HG03103 (cell line): Measurements from ENCODE around the gene TUBB3.
"Not testable (repeated sequence)": the region's sequence is repeated elsewhere in the genome, so short reads cannot be mapped to it uniquely, and the experiment has no call there.

Experiments used
- ATAC-seq: cut with Tn5 transposase; IDR thresholded peaks from one replicate; pipeline ENCODE4 v1.9.1; 2021; ENCODE audit warnings: low read depth; ENCODE audit not compliant: unreplicated experiment

The TUBB3 gene

DNA sequence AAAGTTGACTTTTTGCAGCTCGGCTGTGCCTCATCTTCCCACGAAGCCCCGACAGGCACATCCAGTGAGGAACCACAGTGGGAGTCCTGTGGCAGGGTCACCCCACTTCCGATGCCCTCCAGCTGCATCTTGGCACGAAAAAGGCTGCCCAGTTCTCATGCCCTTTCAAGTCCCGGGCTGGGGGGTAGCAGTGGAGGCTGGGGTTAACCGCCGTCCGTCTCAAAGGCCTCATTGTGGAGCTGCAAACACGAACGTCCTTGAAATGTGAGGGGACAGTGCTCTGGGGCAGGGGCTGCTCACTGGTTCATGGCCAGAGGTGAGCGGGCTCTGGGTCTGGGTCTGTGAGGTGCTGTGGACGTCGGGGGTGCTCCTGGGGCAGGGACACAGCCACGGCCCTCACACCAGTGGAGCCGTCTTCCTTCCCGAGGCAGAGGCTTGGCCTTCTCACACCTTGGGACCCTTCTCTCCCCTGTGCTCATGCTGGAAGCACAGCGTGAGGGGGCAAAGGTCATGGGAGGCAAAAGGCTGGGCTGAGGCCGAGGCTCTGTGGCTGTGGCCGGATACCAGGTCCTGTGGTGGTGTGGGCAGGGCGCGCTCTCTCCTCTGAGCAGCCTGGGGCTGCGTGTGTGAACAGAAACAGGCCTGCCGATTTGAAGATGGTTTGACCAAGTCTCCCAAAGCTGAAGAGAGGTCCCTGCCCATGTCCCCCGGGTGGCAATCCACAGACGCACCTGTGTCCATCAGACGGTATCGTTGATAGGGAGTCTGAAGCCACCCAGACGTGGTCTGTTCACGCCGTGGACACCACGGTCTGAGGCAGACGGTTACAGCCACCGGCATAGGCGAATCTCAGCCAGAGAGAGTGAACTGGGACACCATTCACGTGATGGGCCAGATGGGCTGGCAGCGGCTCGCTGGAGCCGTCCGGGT lies 7.6 kb upstream of the TUBB3 start:
- no peak for ATAC-seq

DNA sequence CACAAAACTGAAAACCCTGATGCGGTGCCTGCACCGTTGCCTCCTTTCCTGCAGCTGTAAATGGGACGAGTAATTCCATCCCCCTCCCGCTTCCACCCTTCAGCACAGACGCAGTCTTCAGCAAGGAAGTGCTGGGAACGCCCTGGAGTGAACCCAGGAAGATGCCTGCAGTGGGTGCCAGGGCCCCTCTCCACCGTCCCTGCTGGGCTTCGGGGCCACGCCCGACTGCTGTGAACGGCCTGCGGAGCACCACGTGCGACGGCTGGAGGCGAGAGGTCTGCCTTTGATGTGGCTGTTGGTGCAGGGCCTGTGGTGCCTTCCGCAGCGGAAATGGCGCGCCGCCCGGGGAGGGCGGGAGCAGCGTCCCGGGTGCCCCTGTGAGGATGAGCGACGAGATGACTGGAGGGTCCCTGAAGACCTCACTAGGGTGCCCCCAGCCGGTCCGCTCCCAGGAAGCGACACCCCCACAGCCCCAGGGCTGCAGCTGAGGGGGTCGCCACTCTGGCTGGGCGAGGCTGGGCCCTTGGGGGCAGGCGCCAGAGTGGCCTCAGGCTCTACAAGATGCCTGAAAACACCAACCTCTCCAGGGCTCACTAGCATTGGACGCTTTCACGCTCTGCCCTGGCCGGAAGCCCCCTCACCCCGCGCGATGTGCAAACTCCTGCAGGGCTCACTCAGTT lies 5.2 kb upstream of the TUBB3 start:
- no peak for ATAC-seq

DNA sequence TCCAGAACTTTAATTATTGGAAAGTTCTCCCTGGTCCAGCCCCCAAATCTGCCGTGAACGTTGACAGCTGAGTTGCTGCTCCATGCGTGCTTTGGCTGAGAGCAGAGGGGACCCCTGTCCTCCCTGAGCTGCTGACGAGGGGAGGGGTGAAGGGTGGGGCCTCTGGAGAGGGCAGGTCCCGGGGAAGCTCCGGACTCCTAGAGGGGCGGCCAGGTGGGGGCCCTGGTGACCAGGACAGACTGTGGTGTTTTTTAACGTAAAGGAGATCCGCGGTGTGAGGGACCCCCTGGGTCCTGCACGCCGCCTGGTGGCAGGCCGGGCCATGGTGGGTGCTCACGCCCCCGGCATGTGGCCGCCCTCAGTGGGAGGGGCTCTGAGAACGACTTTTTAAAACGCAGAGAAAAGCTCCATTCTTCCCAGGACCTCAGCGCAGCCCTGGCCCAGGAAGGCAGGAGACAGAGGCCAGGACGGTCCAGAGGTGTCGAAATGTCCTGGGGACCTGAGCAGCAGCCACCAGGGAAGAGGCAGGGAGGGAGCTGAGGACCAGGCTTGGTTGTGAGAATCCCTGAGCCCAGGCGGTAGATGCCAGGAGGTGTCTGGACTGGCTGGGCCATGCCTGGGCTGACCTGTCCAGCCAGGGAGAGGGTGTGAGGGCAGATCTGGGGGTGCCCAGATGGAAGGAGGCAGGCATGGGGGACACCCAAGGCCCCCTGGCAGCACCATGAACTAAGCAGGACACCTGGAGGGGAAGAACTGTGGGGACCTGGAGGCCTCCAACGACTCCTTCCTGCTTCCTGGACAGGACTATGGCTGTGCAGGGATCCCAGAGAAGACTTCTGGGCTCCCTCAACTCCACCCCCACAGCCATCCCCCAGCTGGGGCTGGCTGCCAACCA lies 4.4 kb upstream of the TUBB3 start, which contains the start of gene MC1R:
MC1R (plus strand) TSS at position 410 of the 895 bp plus-strand sequence; CDS start at position 807, 397 bp downstream.
- no peak for ATAC-seq

DNA sequence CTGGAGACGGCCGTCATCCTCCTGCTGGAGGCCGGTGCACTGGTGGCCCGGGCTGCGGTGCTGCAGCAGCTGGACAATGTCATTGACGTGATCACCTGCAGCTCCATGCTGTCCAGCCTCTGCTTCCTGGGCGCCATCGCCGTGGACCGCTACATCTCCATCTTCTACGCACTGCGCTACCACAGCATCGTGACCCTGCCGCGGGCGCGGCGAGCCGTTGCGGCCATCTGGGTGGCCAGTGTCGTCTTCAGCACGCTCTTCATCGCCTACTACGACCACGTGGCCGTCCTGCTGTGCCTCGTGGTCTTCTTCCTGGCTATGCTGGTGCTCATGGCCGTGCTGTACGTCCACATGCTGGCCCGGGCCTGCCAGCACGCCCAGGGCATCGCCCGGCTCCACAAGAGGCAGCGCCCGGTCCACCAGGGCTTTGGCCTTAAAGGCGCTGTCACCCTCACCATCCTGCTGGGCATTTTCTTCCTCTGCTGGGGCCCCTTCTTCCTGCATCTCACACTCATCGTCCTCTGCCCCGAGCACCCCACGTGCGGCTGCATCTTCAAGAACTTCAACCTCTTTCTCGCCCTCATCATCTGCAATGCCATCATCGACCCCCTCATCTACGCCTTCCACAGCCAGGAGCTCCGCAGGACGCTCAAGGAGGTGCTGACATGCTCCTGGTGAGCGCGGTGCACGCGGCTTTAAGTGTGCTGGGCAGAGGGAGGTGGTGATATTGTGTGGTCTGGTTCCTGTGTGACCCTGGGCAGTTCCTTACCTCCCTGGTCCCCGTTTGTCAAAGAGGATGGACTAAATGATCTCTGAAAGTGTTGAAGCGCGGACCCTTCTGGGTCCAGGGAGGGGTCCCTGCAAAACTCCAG lies 3.4 kb upstream of the TUBB3 start:
- no peak for ATAC-seq

DNA sequence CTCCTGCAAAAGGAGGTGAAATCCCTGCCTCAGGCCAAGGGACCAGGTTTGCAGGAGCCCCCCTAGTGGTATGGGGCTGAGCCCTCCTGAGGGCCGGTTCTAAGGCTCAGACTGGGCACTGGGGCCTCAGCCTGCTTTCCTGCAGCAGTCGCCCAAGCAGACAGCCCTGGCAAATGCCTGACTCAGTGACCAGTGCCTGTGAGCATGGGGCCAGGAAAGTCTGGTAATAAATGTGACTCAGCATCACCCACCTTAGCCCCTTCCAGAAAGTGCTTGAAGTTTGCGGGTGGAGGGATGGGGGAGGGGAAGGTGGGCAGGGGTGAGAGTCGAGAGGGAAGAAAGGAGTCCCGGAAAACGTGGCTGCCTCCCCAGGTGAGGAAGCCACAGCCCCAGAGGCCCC lies 2.4 kb upstream of the TUBB3 start:
- no peak for ATAC-seq

DNA sequence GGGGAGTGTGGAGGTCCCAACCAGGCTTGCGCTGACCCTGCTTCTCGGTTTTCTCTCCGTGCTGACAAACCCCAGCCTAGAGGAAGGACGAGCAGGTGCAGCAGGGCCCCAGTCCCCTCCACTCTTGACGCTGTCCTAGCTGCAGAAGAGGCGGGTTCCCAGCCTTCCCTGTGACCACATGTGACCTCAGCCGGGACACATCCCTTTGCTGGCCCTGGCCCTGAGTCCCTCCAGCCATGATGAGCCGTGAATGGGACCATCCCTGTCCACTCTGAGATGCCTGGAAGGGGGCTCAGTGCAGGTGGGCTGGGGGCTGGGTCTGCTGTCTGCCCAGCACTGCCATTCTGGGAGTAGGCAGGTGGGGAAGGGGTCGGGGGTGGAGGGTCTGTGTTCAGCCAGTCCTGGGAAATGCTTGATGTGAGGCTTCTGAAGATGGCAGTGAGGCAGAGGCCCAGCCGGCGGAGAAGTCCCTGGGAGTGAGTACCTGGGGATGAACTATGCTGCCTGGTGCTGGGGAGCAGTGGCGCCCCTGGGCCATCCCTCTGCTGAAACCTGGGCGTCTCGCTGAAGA lies 1.9 kb upstream of the TUBB3 start:
- ATAC-seq = no peak

DNA sequence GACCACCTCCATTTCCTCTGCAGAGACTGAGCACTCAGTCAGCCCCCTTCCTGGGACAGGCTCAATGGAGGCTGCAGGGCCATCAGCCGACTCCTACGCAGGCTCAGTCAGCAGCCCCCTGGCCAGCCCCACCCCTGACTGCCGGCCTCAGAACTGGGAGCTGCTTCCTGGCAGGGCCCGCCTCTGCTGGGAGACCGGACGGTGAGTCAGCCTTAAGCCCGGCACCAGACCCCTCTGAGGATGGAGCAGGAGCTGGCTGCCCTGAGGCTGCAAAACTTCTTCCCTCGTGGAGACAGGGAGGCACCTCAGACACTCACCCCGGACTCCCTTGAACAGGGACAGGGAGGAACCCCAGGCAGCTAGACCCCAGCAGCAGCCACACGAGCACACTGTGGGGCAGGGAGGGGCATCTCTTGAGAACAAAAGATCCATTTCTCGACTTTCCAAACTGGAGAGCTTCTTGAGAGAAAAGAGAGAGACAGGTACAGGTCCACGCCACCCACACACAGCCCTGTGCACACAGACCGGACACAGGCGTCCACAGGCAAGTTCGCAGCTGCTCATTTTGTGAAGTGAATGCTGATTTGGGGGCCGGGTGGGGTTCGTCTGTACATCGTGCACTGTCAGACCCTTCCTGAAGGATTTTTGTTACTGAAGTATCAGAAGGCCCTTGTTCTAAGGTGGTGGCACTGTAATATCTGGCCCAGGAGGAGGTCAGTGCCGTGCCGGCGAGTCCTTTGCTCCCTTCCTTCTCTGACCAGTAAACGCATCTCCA lies 1.3 kb upstream of the TUBB3 start:
- no peak for ATAC-seq

DNA sequence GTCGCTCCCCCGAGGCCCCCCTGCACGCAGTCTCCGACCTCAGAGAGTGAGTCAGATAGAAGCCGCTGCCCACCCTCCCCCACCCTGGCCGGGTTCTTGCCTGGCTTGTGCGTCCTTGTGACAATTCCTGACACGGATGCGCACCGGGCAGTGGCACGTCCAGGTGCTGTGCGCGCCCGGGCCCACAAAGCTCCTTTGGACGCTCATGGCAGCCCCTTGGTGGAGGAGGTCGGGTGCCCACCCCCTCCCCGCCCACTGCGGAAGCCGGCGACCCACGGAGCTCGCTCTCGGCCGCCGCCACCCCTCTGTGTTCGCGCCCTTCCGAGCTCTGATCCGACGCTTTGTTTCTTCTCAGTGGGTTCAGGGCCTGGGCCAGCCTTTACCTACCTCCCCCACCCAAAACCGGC lies 662 bp upstream of the TUBB3 start:
- ATAC-seq = no peak

DNA sequence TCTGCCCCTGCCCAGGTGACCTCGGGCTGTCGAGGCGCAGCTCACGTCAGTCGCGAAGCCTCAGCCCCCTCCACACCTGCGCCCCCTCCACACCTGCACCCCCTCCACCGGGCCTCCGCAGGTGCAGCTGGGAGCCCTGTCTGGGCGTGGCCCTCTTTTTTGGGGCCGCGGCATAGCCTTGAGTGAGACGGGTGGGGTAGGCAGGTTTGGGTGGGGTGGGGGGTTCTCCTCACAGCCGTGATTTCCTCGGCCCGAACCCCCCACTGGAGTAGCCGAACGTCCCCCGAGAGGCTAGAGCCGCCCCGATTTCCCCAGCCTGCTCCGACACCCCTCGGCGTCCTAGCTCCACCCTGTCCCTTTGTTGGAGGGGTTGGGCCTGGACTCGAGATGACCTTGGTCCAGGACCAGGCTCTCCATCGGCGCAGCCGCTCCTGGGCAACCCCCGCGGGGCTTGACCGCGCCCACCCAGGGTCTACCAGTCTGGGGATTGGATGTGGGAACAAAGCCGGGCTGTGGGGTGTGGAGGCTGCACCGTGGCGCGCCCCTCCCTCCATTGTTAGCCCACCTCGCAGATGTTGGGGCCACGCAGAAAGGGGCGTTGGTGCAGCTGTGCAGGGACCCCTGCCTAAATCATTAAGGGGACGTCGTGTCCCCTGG lies 626 bp downstream of the TUBB3 start:
- no peak for ATAC-seq

DNA sequence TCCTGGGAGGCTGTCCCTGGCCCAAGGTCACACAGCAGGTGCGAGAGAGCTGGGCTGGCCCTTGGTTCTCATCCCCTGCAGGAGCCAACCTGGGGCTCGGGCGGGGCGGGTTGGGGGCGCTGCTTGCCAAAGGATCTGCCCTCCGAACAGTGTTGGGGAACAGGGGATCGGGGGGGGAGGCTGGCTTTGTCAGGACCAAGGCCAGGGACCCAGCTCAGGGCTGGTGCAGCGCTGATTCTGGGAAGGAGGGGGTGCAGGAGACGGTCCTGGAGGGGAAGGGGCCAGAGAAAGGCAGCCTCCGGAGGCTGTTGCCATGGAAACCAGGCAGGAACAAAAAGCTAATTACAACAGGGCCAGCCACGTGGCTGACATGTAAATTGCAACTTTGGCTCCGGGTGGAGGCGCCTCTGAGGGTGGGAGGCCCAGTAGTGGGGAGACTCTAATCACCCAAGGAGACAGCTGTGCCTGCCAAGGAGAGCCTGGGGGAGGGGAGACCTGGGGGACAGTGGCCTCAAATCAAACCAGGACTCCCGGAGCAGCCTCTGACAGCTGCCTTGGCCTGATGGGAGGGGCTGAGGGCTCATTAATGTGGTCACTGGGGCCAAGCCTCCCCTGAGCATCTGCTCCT lies 1.3 kb downstream of the TUBB3 start:
- ATAC-seq = no peak

DNA sequence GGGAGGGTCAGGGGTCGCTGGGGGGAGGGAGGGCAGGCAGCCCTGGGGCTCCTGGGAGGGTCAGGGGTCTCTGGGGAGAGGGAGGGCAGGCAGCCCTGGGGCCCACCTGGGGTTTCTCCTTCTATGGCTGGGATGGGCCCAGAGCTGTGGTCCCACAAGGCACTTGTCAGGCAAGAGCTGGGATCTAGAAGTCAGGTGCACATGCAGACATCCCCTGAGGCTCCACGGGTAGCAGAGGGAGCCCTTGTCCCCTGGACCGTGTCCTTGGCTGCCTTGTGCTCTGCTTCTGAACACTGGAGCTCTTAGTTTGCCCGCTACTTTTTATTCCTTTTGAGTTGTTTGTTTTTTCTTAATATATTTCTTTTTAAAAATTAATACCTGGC lies 1.8 kb downstream of the TUBB3 start:
- ATAC-seq = no peak

DNA sequence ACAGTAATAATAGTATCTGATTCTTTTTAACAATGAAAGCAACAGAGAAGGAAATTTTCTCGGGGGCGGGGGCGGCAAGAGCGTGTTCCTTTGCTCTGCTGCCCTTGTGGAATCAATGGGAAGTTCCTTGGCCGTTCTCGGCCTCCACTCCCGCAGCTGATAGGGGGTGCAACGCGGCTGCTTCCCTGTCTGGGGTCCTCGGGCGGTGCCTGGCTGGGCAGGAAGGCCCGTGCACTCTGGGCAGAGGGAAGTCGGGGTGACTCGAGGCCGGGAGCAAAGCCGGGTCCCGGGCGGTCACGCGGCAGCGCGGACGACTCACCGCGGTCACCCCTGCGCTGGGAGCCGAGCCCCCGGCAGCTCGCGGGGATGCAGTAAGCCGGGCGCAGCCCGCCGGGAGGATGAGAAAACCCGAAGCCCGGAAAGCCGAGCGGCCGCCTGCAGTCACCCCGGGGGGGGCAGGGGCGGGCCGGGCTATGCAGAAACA lies 2.5 kb downstream of the TUBB3 start:
- ATAC-seq = no peak

DNA sequence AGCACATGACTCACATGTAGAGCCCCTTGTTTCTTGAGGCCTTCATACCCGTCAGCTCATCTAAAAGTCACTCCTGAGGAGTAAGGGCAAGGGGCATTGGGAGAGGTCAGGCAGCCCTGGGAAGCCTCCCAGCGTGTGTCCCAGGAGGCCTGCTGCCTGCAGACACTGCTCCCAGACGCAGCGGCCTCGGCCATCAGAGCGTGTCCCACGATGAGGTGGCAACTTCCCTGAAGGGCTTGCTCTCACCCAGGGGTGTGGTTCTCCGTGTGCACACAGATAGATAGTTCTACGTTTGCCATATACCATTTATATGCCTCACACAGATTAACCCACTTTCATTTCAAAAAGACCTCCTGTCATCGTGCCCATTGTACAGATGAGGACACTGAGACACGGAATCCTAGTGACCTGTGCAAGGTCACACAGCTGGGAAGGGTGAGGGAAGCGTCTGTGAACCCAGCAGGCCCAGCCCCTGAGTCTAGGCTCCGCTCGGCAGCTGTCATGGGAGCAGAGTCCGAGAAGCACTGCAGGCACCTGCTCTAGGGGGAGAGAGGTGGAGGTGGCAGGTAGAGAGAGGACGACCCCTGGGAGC lies 8.3 kb downstream of the TUBB3 start:
- ATAC-seq = no peak

DNA sequence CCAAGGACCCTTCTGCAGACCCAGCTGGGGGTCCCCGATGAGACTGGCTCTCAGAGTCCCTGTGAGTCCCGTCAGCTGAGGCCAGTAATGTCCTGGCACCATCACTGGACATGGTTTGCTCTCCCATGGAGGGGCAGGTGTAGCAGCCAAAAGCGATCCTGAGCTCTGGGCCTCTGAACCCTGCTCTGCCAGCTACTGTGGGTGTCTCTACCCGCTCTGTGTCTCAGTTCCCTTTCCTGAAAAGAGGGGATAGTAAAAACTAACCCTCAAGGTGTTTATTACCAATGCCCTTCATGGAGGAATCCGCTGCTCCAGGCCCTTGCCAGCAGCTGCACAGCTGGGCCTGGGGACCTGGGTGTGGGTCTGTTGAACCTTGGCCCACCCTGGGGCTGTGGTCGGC lies 8.8 kb downstream of the TUBB3 start:
- ATAC-seq = no peak

DNA sequence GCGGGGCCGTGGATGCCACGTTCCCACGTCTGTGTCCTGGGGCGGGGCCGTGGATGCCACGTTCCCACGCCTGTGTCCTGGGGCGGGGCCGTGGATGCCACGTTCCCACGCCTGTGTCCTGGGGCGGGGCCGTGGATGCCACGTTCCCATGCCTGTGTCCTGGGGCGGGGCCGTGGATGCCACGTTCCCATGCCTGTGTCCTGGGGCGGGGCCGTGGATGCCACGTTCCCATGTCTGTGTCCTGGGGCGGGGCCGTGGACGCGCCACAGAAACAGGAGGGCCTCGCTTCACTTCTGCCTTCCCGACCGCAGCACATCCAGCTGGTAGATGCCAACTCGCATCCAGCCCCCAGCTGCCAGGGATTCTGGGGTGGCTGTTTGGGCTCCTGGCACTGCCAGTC lies 10.9 kb downstream of the TUBB3 start:
- ATAC-seq = not testable (repeated sequence)

DNA sequence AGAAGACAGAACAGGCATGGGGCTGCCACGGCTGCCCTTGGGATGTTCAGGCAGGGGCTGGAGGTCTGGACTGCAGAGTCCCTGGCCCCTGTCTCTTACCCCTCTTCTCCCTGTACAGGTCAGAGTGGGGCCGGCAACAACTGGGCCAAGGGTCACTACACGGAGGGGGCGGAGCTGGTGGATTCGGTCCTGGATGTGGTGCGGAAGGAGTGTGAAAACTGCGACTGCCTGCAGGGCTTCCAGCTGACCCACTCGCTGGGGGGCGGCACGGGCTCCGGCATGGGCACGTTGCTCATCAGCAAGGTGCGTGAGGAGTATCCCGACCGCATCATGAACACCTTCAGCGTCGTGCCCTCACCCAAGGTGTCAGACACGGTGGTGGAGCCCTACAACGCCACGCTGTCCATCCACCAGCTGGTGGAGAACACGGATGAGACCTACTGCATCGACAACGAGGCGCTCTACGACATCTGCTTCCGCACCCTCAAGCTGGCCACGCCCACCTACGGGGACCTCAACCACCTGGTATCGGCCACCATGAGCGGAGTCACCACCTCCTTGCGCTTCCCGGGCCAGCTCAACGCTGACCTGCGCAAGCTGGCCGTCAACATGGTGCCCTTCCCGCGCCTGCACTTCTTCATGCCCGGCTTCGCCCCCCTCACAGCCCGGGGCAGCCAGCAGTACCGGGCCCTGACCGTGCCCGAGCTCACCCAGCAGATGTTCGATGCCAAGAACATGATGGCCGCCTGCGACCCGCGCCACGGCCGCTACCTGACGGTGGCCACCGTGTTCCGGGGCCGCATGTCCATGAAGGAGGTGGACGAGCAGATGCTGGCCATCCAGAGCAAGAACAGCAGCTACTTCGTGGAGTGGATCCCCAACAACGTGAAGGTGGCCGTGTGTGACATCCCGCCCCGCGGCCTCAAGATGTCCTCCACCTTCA lies 11.7 kb downstream of the TUBB3 start:
- ATAC-seq = no peak
